HepG2 (cell line): ENCODE data around the gene MAPK11. TPM values are rescaled to one million over a fixed set of nuclear protein-coding genes. Genes with fewer than 3 reads are reported as not detected.
A peak's percentile ranks its signal among the peaks of the same experiment; 100 is the strongest.

Source experiments
- AKAP8 ChIP-seq: sonication (generic); formaldehyde crosslinking; IDR thresholded peaks from 2 replicates; pipeline ENCODE4 v1.5.1; 2020; ENCODE audit warnings: mild to moderate bottlenecking, missing genetic modification reagents
- DDIT3 ChIP-seq: sonication (generic); formaldehyde crosslinking; IDR thresholded peaks from 2 replicates; pipeline ENCODE4 v1.4.0; 2020; ENCODE audit warnings: mild to moderate bottlenecking, missing genetic modification reagents
- ELF1 ChIP-seq: sonication (generic); formaldehyde crosslinking; IDR thresholded peaks from 2 replicates; pipeline ENCODE4 v1.4.0; 2020; ENCODE audit warnings: missing genetic modification reagents
- IKZF1 ChIP-seq: fragments of 450-650 bp; IDR thresholded peaks from 2 replicates; pipeline ENCODE4 v1.7.1; 2016
- IKZF5 ChIP-seq: IDR thresholded peaks from 2 replicates; pipeline ENCODE4 v1.6.1; 2018; ENCODE audit warnings: missing genetic modification reagents, mild to moderate bottlenecking, missing compliant biosample characterization
- MZF1 ChIP-seq: sonication (generic); formaldehyde crosslinking; IDR thresholded peaks from 2 replicates; pipeline ENCODE4 v1.8.1; 2023; ENCODE audit warnings: mild to moderate bottlenecking, missing genetic modification reagents, borderline replicate concordance
- NFKBIZ ChIP-seq: IDR thresholded peaks from 2 replicates; pipeline ENCODE4 v1.6.1; 2018; ENCODE audit warnings: missing genetic modification reagents, missing compliant biosample characterization
- PHF8 ChIP-seq: sonication (generic); formaldehyde crosslinking; IDR thresholded peaks from 2 replicates; pipeline ENCODE4 v1.5.0; 2020; ENCODE audit warnings: missing genetic modification reagents
- SAFB2 ChIP-seq: sonication (generic); formaldehyde crosslinking; IDR thresholded peaks from 2 replicates; pipeline ENCODE4 v1.5.1; 2020; ENCODE audit warnings: missing genetic modification reagents, low read depth, mild to moderate bottlenecking, borderline replicate concordance
- SNAPC4 ChIP-seq: sonication (generic); formaldehyde crosslinking; IDR thresholded peaks from 2 replicates; pipeline ENCODE4 v1.4.0; 2020; ENCODE audit warnings: mild to moderate bottlenecking, missing genetic modification reagents
- ZBTB33 ChIP-seq: sonication (generic); formaldehyde crosslinking; IDR thresholded peaks from 2 replicates; pipeline ENCODE4 v1.4.0; 2020; ENCODE audit warnings: missing genetic modification reagents
- ZFP91 ChIP-seq: sonication (generic); formaldehyde crosslinking; IDR thresholded peaks from 2 replicates; pipeline ENCODE4 v1.9.0; 2022; ENCODE audit warnings: missing genetic modification reagents, mild to moderate bottlenecking, borderline replicate concordance
- ZNF10 ChIP-seq: sonication (generic); formaldehyde crosslinking; IDR thresholded peaks from 2 replicates; pipeline ENCODE4 v1.4.0; 2020; ENCODE audit warnings: mild to moderate bottlenecking, low read depth, missing genetic modification reagents, borderline replicate concordance
- ZNF276 ChIP-seq: sonication (generic); formaldehyde crosslinking; IDR thresholded peaks from 2 replicates; pipeline ENCODE4 v1.4.0; 2020; ENCODE audit warnings: mild to moderate bottlenecking, low read depth, missing genetic modification reagents
- ZNF3 ChIP-seq: IDR thresholded peaks from 2 replicates; pipeline ENCODE4 v1.7.0; 2017; ENCODE audit warnings: inconsistent platforms
- ZNF329 ChIP-seq: sonication (generic); formaldehyde crosslinking; IDR thresholded peaks from 2 replicates; pipeline ENCODE4 v1.9.0; 2021; ENCODE audit warnings: low read depth, mild to moderate bottlenecking, missing genetic modification reagents
- polyA plus RNA-seq, 8 experiments: library from polyadenylated mRNA; depleted of rRNA in 3 of 8; stranded (reverse) in 7 of 8; unstranded in 1 of 8; fragments of >200 nt; fragmentation: Illumina TruSeq in 4 of 8; extraction: Trizol in 4 of 8; gene quantifications; 2 replicates each; pipeline versions ENCODE4 v1.2.1 to v1.2.3, GENCODE V29; 2011 to 2016; ENCODE audit warnings: low read depth in 4 of 8, missing spikeins in 1 of 8, mixed read lengths in 1 of 8; ENCODE audit not compliant: insufficient read depth in 1 of 8
- total RNA-seq, 5 experiments: library from RNA; depleted of rRNA; stranded (reverse); fragments of >200 nt; fragmentation: Illumina TruSeq; extraction: Trizol; gene quantifications; 2 replicates each; pipeline ENCODE4 v1.2.3, GENCODE V29; 2016; ENCODE audit warnings: low read depth in 1 of 5

MAPK11 gene
- total and polyA plus RNA-seq, 2 of the 13 experiments (the other 11 are each of a cell fraction or from before 2014, with no cell fraction given) = 0.15 to 0.17 TPM

- TF ChIP-seq DDIT3 = no peak
- peak; percentile 89 for TF ChIP-seq ZFP91 (CRISPR knock-in tag)
- TF ChIP-seq MZF1 = no peak
- no peak for TF ChIP-seq ZNF329 (CRISPR knock-in tag)
- no peak for TF ChIP-seq ZNF276 (CRISPR knock-in tag)
- TF ChIP-seq ZBTB33 (CRISPR knock-in tag) = peak; percentile 64
- no peak for TF ChIP-seq ZNF3
- peak; percentile 87 for TF ChIP-seq IKZF5 (CRISPR knock-in tag)
- no peak for TF ChIP-seq ZNF10
- TF ChIP-seq SNAPC4 (CRISPR knock-in tag) = no peak
- TF ChIP-seq IKZF1 = no peak
- TF ChIP-seq PHF8 (CRISPR knock-in tag) = peak; percentile 86
- TF ChIP-seq ELF1 = peak; percentile 93
- TF ChIP-seq AKAP8 (CRISPR knock-in tag) = peak; percentile 29; the same call in 1 of the 2 replicates
- TF ChIP-seq SAFB2 = no peak
- TF ChIP-seq NFKBIZ (CRISPR knock-in tag) = peak; percentile 51; the same call in 1 of the 2 replicates
Measured at GRCh38 chr22:50293441-50294318, 23.5 kb upstream of the MAPK11 start (continued).
